ENCODE results near the gene FAM171A1.

GRCh38 chr10:15251791-15252380 lies 119.2 kb downstream of the FAM171A1 start:
- TF ChIP-seq CTCF (IDR thresholded peaks at IDR 0.05; ENCODE audit: extremely low read depth in 1 of 2, insufficient read depth in 1 of 2, low read depth in 1 of 2, low read length in 2 of 2), result no peak
- no peak for TF ChIP-seq POLR2A (IDR thresholded peaks at IDR 0.05; ENCODE audit: low read depth, low read length)
- TF ChIP-seq EZH2 (IDR thresholded peaks at IDR 0.05; ENCODE audit: borderline replicate concordance, low read depth, low read length, severe bottlenecking), result no peak
- TF ChIP-seq POLR2AphosphoS5 (IDR thresholded peaks at IDR 0.05; ENCODE audit: insufficient read depth, low read depth, low read length), result no peak
- TF ChIP-seq, protein P1, sequence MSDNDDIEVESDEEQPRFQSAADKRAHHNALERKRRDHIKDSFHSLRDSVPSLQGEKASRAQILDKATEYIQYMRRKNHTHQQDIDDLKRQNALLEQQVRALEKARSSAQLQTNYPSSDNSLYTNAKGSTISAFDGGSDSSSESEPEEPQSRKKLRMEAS (IDR thresholded peaks at IDR 0.05; ENCODE audit: insufficient read depth, insufficient read length), result no peak
- TF ChIP-seq GATA2 (IDR thresholded peaks at IDR 0.05; ENCODE audit: insufficient read depth, insufficient read length, low read depth, low read length), result no peak
- no peak for TF ChIP-seq MYC (IDR thresholded peaks at IDR 0.05; ENCODE audit: low read depth, low read length)

Data from endothelial cell of umbilical vein (primary cell).